Regular cardiac myocyte (primary cell): Measurements from ENCODE around the gene CCT6B. TPM values are rescaled to one million over a fixed set of nuclear protein-coding genes. Genes with fewer than 3 reads are reported as not detected.

Experiments used
- total RNA-seq: library from RNA; depleted of rRNA; stranded (reverse); fragments of >200 nt; gene quantifications from 2 replicates; pipeline ENCODE4 v1.2.3, GENCODE V29; 2014

CCT6B gene, protein sequence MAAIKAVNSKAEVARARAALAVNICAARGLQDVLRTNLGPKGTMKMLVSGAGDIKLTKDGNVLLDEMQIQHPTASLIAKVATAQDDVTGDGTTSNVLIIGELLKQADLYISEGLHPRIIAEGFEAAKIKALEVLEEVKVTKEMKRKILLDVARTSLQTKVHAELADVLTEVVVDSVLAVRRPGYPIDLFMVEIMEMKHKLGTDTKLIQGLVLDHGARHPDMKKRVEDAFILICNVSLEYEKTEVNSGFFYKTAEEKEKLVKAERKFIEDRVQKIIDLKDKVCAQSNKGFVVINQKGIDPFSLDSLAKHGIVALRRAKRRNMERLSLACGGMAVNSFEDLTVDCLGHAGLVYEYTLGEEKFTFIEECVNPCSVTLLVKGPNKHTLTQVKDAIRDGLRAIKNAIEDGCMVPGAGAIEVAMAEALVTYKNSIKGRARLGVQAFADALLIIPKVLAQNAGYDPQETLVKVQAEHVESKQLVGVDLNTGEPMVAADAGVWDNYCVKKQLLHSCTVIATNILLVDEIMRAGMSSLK
- total RNA-seq = 0.38 and 1.1 TPM in 2 replicates

DNA sequence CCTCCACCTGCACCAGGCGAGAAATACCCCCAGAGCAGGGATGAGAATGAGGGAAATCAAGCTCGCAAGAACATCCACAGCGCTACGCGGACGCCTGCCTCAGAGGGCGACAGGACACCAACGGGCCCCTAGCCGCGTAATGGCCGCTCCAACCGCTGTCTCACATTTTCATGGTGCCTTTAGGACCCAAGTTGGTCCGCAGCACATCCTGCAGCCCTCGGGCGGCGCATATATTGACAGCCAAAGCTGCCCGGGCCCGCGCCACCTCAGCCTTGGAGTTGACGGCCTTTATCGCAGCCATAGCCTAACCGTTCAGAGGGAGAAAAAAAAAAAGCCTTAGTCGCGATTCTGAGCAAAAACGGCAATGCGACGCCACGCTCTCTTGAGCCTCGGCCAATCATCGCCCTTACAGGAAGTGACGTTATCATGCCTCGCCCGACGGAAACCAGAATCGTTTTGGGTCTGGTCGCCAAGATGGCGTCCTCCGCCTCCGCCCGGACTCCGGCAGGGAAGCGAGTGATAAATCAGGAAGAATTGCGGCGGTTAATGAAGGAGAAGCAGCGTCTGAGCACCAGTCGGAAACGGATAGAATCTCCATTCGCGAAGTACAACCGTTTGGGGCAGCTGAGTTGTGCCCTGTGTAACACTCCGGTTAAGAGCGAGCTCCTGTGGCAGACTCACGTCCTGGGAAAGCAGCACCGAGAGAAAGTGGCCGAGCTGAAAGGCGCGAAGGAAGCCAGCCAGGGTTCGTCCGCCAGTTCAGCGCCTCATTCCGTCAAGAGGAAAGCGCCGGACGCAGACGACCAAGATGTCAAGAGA lies at the start of gene CCT6B, which contains the start of gene ZNF830:
CCT6B (minus strand) TSS at position 368 of the 819 bp plus-strand sequence; CDS start at position 301, 67 bp downstream.
ZNF830 (plus strand) TSS at position 448 of the 819 bp plus-strand sequence; CDS start at position 475, 27 bp downstream.

DNA sequence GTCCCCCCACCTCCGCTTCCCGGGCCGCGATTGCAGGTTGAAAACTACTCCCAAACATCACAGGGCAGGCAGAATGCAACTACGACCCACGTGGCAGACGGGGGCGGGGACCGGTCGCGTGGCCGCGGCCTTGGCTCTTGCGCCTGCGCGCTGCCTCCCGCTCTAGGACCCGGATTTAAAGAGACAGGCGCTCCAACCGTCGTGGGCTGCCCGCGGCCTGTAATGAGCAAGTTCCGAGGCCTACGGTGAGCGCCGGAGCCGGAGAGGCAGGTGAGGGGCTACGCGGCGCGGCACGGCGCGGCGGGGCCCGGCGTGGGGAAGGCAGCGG lies 19.1 kb upstream of the CCT6B start, which contains the start of gene LIG3:
LIG3 (plus strand) TSS at position 160 of the 328 bp plus-strand sequence. CDS start 2,494 bp downstream, outside the sequence.

Other genes with a start within 250 kb of the CCT6B start
- gene ZNF830, start 80 bp upstream of the CCT6B start, total RNA-seq = 12.1 and 13.6 TPM in 2 replicates
- 25.1 and 36.4 TPM in 2 replicates for gene LIG3, start 19.1 kb upstream of the CCT6B start, total RNA-seq
- gene RFFL, start 102.2 kb upstream of the CCT6B start, total RNA-seq = 5.4 and 13.4 TPM in 2 replicates
- gene RAD51D, start 158.4 kb upstream of the CCT6B start, total RNA-seq = 4.8 and 13.6 TPM in 2 replicates
- gene FNDC8, start 160.2 kb upstream of the CCT6B start, total RNA-seq = not detected in 2 replicates
- 20.3 and 26.6 TPM in 2 replicates for gene NLE1, start 180.8 kb upstream of the CCT6B start, total RNA-seq
- gene UNC45B, start 186.4 kb upstream of the CCT6B start, total RNA-seq = not detected in 2 replicates
- not detected in 2 replicates for gene SLC35G3, start 232.9 kb upstream of the CCT6B start, total RNA-seq